ENCODE results near the gene MNT.

Gene MNT

GRCh38 chr17:2380226-2380922 lies 20.5 kb downstream of the MNT start:
- no peak for DNase-seq (ENCODE audit: low read depth in 2 of 2)

GRCh38 chr17:2379489-2380225 lies 21.2 kb downstream of the MNT start:
- DNase-seq (ENCODE audit: low read depth in 2 of 2) = no peak

- DNase-seq (ENCODE audit: low read depth in 2 of 2) = no peak
Measured at GRCh38 chr17:2378905-2379304, 22.0 kb downstream of the MNT start.

- DNase-seq (ENCODE audit: low read depth in 2 of 2) = no peak
Measured at GRCh38 chr17:2377659-2378058, 23.2 kb downstream of the MNT start.

- DNase-seq (ENCODE audit: low read depth in 2 of 2) = no peak
Measured at GRCh38 chr17:2376107-2376506, 24.8 kb downstream of the MNT start.

GRCh38 chr17:2375406-2375805 lies 25.5 kb downstream of the MNT start:
- DNase-seq (ENCODE audit: low read depth in 2 of 2) = no peak

- no peak for DNase-seq (ENCODE audit: low read depth in 2 of 2)
Measured at GRCh38 chr17:2374549-2375285, 26.1 kb downstream of the MNT start.

GRCh38 chr17:2373179-2373578 lies 27.7 kb downstream of the MNT start:
- DNase-seq (ENCODE audit: low read depth in 2 of 2) = no peak

- DNase-seq (ENCODE audit: low read depth in 2 of 2) = no peak
Measured at GRCh38 chr17:2372681-2373080, 28.2 kb downstream of the MNT start.

GRCh38 chr17:2372180-2372579 lies 28.7 kb downstream of the MNT start:
- no peak for DNase-seq (ENCODE audit: low read depth in 2 of 2)

- DNase-seq (ENCODE audit: low read depth in 2 of 2) = no peak
Measured at GRCh38 chr17:2371183-2372130, 29.4 kb downstream of the MNT start.

- DNase-seq (ENCODE audit: low read depth in 2 of 2) = no peak
Measured at GRCh38 chr17:2370211-2370589, 30.7 kb downstream of the MNT start.

- no peak for DNase-seq (ENCODE audit: low read depth in 2 of 2)
Measured at GRCh38 chr17:2369551-2370210, 31.2 kb downstream of the MNT start.

- DNase-seq (ENCODE audit: low read depth in 2 of 2) = no peak
Measured at GRCh38 chr17:2369039-2369438, 31.8 kb downstream of the MNT start.

- no peak for DNase-seq (ENCODE audit: low read depth in 2 of 2)
Measured at GRCh38 chr17:2368359-2368758, 32.5 kb downstream of the MNT start.

GRCh38 chr17:2366747-2367494 lies 33.9 kb downstream of the MNT start:
- DNase-seq (ENCODE audit: low read depth in 2 of 2) = no peak

GRCh38 chr17:2365132-2365531 lies 35.7 kb downstream of the MNT start:
- DNase-seq (ENCODE audit: low read depth in 2 of 2) = no peak

GRCh38 chr17:2364763-2365116 lies 36.1 kb downstream of the MNT start:
- no peak for DNase-seq (ENCODE audit: low read depth in 2 of 2)

- no peak for DNase-seq (ENCODE audit: low read depth in 2 of 2)
Measured at GRCh38 chr17:2363851-2364762, 36.8 kb downstream of the MNT start.
